ENCODE data around the gene OSBPL6.
"Not testable (repeated sequence)": the region's sequence is repeated elsewhere in the genome, so short reads cannot be mapped to it uniquely, and the experiment has no call there.

The OSBPL6 gene

GRCh38 chr2:178193823-178194599 lies at the start of gene OSBPL6:
Gene OSBPL6, plus strand, starts transcription at chr2:178194512. Its CDS starts 111,673 bp downstream, at chr2:178306185.
- peak; percentile 88 for DNase-seq

DNA sequence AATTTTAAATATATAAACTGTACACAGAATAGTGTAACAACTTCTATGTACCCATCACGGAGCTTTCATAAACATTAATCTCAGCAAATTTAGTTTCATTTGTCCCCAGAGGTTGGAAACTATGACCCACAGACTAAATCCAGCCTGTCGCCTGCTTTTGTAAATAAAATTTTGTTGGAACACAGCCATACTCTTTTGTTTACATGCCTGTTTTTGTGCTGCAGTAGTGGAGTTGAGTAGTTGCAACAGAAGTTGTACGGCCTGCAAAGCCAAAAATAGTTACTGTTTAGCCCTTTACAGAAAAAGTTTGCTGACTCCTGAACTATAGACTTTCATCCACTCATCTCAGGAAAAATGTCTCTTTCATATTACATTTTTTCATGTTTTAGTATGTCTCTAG lies 42.3 kb upstream of the OSBPL6 start:
- no peak for DNase-seq

DNA sequence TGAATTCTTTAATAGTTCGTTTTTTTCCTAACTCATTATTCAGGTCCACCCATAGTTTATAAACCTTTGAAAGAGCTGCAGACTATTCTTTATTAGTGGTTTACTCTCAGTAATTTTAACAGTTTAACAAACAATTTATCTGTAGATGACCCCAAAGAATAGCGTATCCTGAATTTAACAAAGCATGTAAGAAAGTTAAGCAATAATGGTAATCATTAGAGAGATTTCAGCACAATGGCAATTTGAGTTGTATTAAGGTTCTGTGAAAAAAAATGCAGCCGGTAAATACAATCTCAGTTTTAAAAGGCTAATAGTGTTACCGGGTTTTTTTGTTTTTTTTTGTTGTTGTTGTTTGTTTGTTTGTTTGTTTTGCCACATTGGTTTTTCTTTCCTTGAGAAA lies 41.8 kb upstream of the OSBPL6 start:
- DNase-seq, result no peak

GRCh38 chr2:178152977-178153376 lies 41.3 kb upstream of the OSBPL6 start:
- DNase-seq, result no peak

GRCh38 chr2:178153878-178154277 lies 40.4 kb upstream of the OSBPL6 start:
- DNase-seq, result not testable (repeated sequence)

GRCh38 chr2:178155524-178155923 lies 38.8 kb upstream of the OSBPL6 start:
- DNase-seq, result no peak

DNA sequence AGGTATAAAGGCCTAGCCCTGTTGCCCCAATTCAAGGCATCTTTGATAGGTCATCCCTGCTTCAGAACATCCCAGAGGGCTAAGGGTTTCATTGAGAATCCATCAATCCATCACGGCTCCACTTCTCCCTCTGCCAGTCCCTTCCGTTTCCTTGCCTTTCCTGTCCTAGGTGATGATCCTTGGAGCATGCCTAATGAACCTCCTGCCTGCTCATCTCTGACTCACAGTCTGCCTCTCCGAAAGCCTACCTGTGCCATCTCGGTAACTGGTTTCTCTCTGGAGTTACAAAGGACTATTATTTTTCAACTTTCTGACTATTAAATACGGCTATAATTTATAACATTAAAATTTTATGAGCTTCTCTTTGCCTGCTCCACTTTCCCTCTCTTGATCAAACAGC lies 36.7 kb upstream of the OSBPL6 start:
- no peak for DNase-seq

DNA sequence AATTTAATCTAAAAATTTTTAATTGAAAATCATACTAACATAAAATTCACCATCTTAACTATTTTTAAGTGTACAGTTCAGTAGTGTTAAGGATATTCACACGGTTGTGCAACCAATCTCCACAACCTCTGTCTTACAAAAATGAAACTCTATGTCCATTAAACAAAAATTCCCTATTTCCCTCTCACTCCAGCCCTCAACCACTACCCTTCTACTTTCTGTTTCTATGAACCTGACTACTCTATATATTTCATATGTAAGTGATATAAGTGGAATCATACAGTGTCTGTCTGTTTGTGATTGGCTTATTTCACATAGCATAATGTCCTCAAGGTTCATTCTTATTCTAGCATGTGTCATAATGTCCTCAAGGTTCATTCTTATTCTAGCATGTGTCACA lies 34.3 kb upstream of the OSBPL6 start:
- DNase-seq, result no peak

DNA sequence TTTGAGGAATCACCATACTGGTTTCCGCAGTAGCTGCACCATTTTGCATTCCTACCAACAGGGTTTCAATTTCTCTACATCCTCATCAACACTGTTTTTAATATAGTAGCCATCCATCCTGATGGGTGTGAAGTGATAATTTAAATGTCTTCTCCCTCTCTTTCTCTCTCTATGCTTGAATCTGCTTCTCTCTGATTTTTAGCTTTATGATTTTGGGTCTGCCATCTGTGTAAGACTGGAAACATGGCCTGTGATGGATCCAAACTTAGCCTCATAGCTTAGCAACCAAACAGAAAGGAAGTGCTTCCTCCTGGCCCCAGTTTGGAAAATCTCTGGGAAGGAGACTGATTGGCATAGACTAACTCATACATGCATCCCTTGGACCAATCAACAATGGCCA lies 33.7 kb upstream of the OSBPL6 start:
- DNase-seq, result no peak

GRCh38 chr2:178163395-178163794 lies 30.9 kb upstream of the OSBPL6 start:
- no peak for DNase-seq

DNA sequence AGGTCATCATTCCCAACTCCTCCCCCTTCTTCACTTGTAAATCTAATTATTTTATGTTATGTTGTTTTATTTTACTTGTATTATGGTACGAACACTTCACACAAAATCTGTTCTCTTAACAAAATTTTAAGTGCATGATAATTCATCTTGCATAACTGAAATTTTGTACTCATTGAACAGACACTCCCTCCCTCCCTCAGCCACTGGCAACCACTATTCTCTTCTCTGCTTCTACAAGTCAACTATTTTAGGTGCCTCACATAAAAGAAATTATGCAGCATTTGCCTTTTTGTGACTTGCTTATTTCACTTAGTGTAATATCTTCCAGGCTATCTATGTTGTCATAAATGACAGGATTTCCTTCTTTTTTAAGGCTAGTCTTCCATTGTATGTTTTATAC lies 30.4 kb upstream of the OSBPL6 start:
- no peak for DNase-seq

DNA sequence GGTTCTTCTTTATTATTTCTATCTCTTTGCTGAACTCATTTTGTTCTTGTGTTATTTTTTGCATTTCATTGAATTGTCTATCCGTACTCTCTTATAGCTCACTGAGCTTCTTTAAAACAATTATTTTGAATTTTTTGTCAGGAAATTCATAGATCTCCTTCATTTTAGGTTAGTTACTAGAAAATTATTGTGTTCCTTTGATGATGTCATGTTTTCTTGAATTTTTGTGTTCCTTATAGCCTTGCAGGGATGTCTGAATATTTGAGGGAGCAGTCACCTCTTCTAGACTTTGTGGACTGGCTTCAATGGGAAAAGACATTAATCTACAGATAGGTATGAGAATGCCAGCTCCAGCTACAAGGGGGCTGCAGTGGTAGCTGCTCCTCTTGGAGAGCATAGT lies 20.7 kb upstream of the OSBPL6 start:
- DNase-seq, result peak; percentile 36

DNA sequence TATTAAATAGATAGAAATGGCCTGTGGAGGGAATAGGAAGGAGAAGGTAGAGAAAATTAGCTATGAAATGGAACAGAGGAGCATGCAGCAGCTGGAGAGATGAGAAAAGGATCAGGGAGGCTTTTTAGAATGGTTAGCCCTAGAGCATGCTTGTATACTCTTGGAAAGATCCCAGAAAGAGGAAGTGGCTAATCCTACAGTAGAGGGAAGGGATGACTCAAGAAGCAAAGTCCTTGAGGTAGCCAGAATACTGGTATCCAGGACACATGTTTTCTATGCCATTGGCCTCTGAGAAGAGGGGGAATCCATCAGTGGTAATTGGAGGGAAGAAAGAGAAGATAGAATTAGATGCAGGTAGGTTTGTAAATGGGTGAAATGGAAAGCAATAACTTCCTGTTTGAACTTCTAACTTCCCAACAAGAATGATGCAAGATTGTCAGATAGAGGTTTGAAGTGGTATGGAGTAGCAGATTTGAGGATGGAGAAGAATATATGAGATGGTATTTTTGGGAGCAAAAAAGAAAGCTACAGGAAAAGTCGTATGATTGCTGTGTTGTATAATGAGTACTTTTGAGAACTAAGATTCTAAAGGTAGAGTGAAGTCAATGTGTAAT lies 17.1 kb upstream of the OSBPL6 start:
- DNase-seq, result peak; percentile 59

GRCh38 chr2:178180648-178181047 lies 13.7 kb upstream of the OSBPL6 start:
- not testable (repeated sequence) for DNase-seq

GRCh38 chr2:178187861-178188260 lies 6.5 kb upstream of the OSBPL6 start:
- DNase-seq, result no peak

- DNase-seq, result no peak
Measured at GRCh38 chr2:178188466-178188865, 5.8 kb upstream of the OSBPL6 start.

DNA sequence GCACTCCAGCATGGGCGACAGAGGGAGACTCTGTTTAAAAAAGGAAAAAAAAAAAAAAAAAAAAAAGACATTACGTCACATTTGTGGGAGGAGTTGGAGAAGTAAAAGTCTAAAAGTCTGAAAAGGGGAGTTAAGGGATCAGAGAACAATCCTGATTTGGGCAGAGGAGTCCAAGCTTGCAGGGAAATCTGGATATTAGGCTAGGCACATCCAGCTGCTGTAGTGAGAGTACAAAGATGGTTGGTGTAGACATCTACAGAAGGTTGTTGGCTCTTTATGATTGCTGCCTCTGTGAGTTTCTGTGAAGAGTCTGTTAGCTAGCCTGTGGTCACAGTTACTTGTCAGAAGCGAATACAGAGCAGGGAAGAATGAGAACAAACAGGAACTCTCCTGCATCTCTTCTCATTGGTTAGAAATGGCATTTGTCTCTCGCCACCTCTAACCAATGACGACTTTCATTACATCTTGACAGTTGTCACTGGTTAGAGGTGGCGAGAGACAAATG lies 3.3 kb upstream of the OSBPL6 start:
- peak; percentile 8 for DNase-seq

GRCh38 chr2:178191511-178191910 lies 2.8 kb upstream of the OSBPL6 start:
- no peak for DNase-seq

- DNase-seq, result no peak
Measured at GRCh38 chr2:178193496-178193822, 853 bp upstream of the OSBPL6 start.

- DNase-seq, result peak; percentile 61
Measured at GRCh38 chr2:178194600-178195389, 483 bp downstream of the OSBPL6 start.

GRCh38 chr2:178195390-178196166 lies 1.3 kb downstream of the OSBPL6 start:
- no peak for DNase-seq

GRCh38 chr2:178197791-178198190 lies 3.5 kb downstream of the OSBPL6 start:
- no peak for DNase-seq

DNA sequence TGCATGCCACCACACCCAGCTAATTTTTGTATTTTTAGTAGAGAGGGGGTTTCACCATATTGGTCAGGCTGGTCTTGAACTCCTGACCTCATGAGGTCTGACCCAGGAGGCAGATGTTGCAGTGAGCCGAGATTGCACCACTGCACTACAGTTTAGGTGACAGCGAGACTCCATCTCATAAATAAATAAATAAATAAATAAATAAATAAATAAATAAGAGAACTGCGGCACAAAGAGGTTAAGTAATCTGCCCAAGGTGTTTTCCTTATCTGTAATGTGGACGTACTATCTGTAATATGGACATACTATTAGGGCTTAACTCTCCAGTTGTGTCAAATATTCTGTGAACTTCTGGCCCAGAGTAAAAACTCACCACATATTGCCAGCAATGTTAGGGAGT lies 4.1 kb downstream of the OSBPL6 start:
- not testable (repeated sequence) for DNase-seq

Data from fibroblast of skin of right biceps (primary cell).